Esophagus squamous epithelium (tissue), 4 donors: ENCODE measurements around the gene OBSCN.

Source experiments
- CTCF ChIP-seq, 6 experiments: fragments of 450-650 bp in 4 of 6; fragments of 200-600 bp in 2 of 6; sonication (generic) in 2 of 6; IDR thresholded peaks; one replicate each; pipeline ENCODE4 v1.5.1; 2016 to 2019; ENCODE audit warnings: antibody characterized with exemption in 6 of 6, mild to moderate bottlenecking in 4 of 6, moderate library complexity in 4 of 6
- POLR2A ChIP-seq, 4 donors: fragments of 450-650 bp; IDR thresholded peaks; one replicate each; pipeline ENCODE4 v1.6.1; 2017; ENCODE audit warnings: antibody characterized with exemption in 4 of 4, mild to moderate bottlenecking in 4 of 4, moderate library complexity in 3 of 4

- peak in 2 of 6 experiments; percentile 11 to 28 for TF ChIP-seq CTCF (IDR thresholded peaks at IDR 0.05)
- TF ChIP-seq POLR2A (IDR thresholded peaks at IDR 0.05) = no peak
These were observed 45.4 kb upstream of the OBSCN start for GRCh38 chr1:228162286-228163006.
